Thyroid gland (tissue), 4 donors: Measurements from ENCODE around the gene RAI1. TPM values are rescaled to one million over a fixed set of nuclear protein-coding genes. Genes with fewer than 3 reads are reported as not detected.

Source experiments
- DNase-seq, 2 donors: peaks; one replicate each; pipeline ENCODE4 v3.0.0-alpha.2; 2019
- H3K27ac ChIP-seq, 3 donors: fragments of 200-600 bp; sonication (generic); 1 replicate in 2 of 3; 2 replicates in 1 of 3; pipeline ENCODE4 v1.5.1; 2016 to 2019; ENCODE audit warnings: mild to moderate bottlenecking in 1 of 3, moderate library complexity in 1 of 3
- H3K27me3 ChIP-seq: fragments of 200-600 bp; sonication (generic); one replicate; pipeline ENCODE4 v1.5.1; 2019
- H3K36me3 ChIP-seq, 2 donors: fragments of 200-600 bp; sonication (generic); one replicate each; pipeline ENCODE4 v1.5.1; 2016 to 2019
- H3K4me1 ChIP-seq, 2 donors: fragments of 200-600 bp; sonication (generic); one replicate each; pipeline ENCODE4 v1.5.1; 2017 to 2019
- H3K4me3 ChIP-seq, 3 donors: fragments of 200-600 bp; sonication (generic); replicated peaks in 1 of 3; 1 replicate in 2 of 3; 2 replicates in 1 of 3; pipeline ENCODE4 v1.5.1; 2016; ENCODE audit warnings: mild to moderate bottlenecking in 1 of 3
- H3K9me3 ChIP-seq: fragments of 200-600 bp; sonication (generic); one replicate; pipeline ENCODE4 v1.5.1; 2017
- POLR2A ChIP-seq, 2 donors: fragments of 450-650 bp; IDR thresholded peaks; one replicate each; pipeline ENCODE4 v1.6.1; 2017; ENCODE audit warnings: antibody characterized with exemption in 2 of 2, mild to moderate bottlenecking in 2 of 2, moderate library complexity in 1 of 2
- WGBS, 2 donors: methylation state at CpG; one replicate each; pipeline ENCODE4 v1.1.5; 2017; 5-methylcytosine and 5-hydroxymethylcytosine counted together
- intact Hi-C: fragments of 100-400 bp; cut with DNase I; formaldehyde crosslinking; loops from one replicate; pipeline ENCODE4 v1.15.1; 2023
- total RNA-seq, 4 donors: library from RNA; depleted of rRNA; stranded (reverse); fragments of >200 nt; gene quantifications; one replicate each; pipeline ENCODE4 v1.2.3, GENCODE V29; 2016
- TF ChIP-seq, protein P1 (sequence below), 6 experiments: fragments of 200-600 bp in 3 of 6; fragments of 450-650 bp in 3 of 6; sonication (generic) in 3 of 6; IDR thresholded peaks; one replicate each; pipeline ENCODE4 v1.5.1; 2016 to 2019; ENCODE audit warnings: antibody characterized with exemption in 6 of 6, mild to moderate bottlenecking in 2 of 6, inconsistent platforms in 1 of 6, moderate library complexity in 1 of 6

The RAI1 gene
- total RNA-seq, 4 donors from 2014 or later: 19.1 to 52.3 (median 34.1) TPM

DNA sequence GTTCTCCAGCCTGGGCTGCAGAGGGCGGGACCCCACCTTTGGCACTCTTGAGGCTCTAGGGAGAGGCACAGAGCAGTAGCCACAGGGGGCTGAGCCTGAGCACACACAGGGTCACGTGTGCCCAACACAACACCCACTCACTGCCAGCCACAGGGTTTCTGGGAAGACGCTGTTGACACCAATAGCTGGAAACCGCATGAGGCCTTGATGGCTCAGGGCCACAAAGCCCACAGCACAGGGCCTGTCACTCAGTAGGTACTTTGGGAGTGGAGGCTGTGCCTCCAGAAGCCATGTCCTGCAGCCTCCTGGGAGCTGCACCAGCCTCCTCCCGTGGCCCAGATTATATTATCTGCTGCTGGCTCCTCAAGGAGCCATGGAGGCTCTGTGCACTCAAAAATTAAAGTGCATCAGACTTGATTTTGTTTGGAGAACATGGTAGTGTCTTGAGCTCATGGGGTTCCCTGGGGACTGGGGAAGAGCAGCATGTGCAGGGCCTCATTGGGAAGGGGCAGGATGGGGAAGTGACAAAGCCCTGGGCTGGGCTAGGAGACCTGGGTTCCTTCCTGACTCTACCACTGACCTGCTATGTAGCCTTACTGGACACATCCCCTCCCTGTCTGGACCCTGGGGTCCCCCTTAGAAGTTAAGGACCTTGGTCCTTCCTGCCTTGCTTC is 168.0 kb downstream of the RAI1 start:
- 32 to 44% methylated on average over 4 of the region's 5 CpGs for WGBS, 2 donors
- Histone ChIP-seq H3K9me3 (no peaks in the 10 kb centered on the region), H3K36me3 (peaks cover 9 to 13% of the 10 kb centered on the region in 2 donors), H3K27me3 (no peaks in the 10 kb centered on the region), H3K4me3 (no peak overlapping the region), H3K4me1 (peaks cover 69 to 88% of the 10 kb centered on the region in 2 donors), H3K27ac (peak overlapping the region; percentile 42 to 99 (median 76))
- intact Hi-C loops: no loop called here
- TF ChIP-seq, protein P1, sequence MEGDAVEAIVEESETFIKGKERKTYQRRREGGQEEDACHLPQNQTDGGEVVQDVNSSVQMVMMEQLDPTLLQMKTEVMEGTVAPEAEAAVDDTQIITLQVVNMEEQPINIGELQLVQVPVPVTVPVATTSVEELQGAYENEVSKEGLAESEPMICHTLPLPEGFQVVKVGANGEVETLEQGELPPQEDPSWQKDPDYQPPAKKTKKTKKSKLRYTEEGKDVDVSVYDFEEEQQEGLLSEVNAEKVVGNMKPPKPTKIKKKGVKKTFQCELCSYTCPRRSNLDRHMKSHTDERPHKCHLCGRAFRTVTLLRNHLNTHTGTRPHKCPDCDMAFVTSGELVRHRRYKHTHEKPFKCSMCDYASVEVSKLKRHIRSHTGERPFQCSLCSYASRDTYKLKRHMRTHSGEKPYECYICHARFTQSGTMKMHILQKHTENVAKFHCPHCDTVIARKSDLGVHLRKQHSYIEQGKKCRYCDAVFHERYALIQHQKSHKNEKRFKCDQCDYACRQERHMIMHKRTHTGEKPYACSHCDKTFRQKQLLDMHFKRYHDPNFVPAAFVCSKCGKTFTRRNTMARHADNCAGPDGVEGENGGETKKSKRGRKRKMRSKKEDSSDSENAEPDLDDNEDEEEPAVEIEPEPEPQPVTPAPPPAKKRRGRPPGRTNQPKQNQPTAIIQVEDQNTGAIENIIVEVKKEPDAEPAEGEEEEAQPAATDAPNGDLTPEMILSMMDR (IDR thresholded peaks at IDR 0.05): no peak
- TF ChIP-seq POLR2A (IDR thresholded peaks at IDR 0.05): no peak
- peak; percentile 66 to 70 for DNase-seq

DNA sequence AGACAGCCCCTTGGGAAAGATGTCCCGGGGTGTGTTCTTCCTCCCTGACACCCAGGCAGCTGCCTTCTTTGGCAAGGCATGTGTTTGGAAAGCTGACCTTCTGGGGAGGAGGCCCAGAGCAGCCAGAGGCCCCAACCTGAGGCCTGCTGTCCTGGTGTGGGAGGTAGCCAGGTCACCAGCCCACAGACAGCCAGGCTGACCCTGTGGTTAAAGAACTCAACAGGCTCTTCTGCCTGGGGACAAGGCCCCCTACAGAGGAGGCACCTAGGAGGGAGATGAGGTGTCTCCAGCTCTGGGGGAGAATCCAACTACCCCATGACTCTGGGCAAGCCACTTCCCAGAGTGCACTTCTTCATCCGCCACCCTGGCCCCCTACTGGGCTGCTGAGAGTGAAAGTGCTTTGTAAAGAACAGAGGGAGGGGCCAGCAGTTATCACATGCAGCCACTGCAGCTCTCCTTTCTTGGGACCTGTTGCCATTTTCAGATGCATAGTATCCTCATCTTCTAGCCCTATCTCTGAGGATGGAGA is 168.7 kb downstream of the RAI1 start:
- no peak for TF ChIP-seq POLR2A (IDR thresholded peaks at IDR 0.05)
- TF ChIP-seq, protein P1 (IDR thresholded peaks at IDR 0.05): peak in 3 of 6 experiments; percentile 13 to 28 (median 13)
- WGBS, 2 donors: 60 to 66% methylated on average over 1 to 2 of the region's 2 CpGs
- peak overlapping the region; percentile 42 to 99 (median 76) for H3K27ac ChIP-seq
- no peaks in the 10 kb centered on the region for H3K27me3 ChIP-seq
- DNase-seq: peak; percentile 66 to 69
- intact Hi-C loops: loop anchor here (10.0 kb wide), 1 partner anchor 185 kb away; the partner anchor contains the start of genes ATPAF2 and GID4
- no peak overlapping the region for H3K4me3 ChIP-seq
- no peaks in the 10 kb centered on the region for H3K9me3 ChIP-seq
- H3K36me3 ChIP-seq: peaks cover 9 to 13% of the 10 kb centered on the region in 2 donors
- H3K4me1 ChIP-seq: peaks cover 65 to 89% of the 10 kb centered on the region in 2 donors

DNA sequence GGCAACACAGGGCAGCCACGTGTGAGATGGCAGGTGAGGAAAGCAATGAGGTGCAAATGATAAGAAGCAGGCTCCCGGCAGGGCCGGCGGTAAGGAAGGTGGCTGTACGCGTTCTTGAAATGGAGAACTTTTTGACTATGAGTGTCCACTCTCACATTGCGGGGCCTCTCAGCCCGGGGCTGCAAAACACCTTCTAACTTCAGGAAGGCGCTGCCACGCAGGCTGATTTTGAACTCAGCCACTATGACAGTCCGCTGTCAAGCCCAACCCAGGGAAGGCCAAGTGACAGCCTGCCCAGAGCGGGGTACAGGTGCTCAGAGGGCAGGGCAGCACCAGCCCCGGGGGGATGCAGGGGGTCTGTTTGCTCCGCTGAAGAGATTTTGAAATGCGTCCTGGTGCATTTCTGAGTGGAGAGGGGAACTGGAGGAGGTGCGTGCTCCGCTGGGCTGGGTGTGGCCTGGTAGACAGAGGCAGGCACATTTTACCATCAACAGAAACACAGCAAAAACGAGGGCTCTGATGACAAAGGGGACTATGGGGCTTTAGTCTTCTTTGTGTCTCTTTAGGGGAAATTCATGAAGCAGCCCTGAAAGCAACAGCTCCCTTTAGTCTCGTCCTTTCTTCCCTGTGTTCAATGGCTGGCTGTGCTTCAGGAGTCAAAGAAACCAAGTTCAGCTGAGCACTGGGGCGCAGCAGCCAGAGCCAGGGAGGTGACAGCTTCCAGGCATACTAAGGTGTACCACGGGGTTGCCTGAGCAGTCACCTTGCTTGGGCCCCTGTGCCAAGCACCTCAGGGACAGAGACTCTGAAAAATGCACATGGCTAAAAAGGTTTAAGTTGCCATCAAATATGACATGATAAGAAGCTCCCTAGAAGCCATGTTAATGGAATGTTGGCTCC is 170.1 kb downstream of the RAI1 start:
- peak; percentile 85 to 89 for DNase-seq
- 56% methylated on average over 17 to 21 of the region's 21 CpGs for WGBS, 2 donors
- peak in 1 of 2 donors; percentile 10 for TF ChIP-seq POLR2A (IDR thresholded peaks at IDR 0.05)
- TF ChIP-seq, protein P1 (IDR thresholded peaks at IDR 0.05): no peak
- Histone ChIP-seq H3K36me3 (peaks cover 9 to 12% of the 10 kb centered on the region in 2 donors), H3K4me1 (peaks cover 65 to 90% of the 10 kb centered on the region in 2 donors), H3K27me3 (no peaks in the 10 kb centered on the region), H3K9me3 (no peaks in the 10 kb centered on the region), H3K27ac (peak overlapping the region; percentile 70 to 99 (median 76)), H3K4me3 (no peak overlapping the region)
- intact Hi-C loops: loop anchor here (10.0 kb wide), 1 partner anchor 183 kb away; the partner anchor contains the start of genes ATPAF2 and GID4

DNA sequence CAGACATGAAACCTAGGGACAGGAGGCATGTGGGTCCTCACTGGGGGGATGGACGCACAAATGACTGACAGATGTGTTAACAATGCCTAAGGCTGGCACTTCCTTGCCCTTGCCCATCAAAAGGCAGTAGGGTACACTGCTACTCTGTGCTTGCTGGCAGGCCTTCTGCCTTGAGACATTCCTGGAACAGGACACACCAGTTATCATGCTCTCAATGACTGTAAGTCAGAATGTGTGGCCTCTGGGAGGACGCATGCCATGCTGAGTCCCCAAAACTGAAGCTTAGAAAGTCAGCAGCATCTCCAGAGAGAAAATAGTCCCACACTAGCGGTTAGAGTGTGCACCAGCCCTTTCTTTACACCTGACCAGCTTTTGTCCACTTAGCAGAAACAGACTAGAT is 171.7 kb downstream of the RAI1 start:
- 60 to 69% methylated on average over 3 of the region's 3 CpGs for WGBS, 2 donors
- intact Hi-C loops: loop anchor here (10.0 kb wide), 1 partner anchor 182 kb away; the partner anchor contains the start of genes ATPAF2 and GID4

More for the DNA sequence above, 171.7 kb downstream of the RAI1 start:
- peaks cover 72 to 92% of the 10 kb centered on the region in 2 donors for H3K4me1 ChIP-seq
- H3K9me3 ChIP-seq: no peaks in the 10 kb centered on the region
- H3K27ac ChIP-seq: peak overlapping the region; percentile 48 to 76 (median 67)
- no peaks in the 10 kb centered on the region for H3K36me3 ChIP-seq
- no peak overlapping the region for H3K4me3 ChIP-seq
- H3K27me3 ChIP-seq: no peaks in the 10 kb centered on the region
- DNase-seq: peak in 1 of 2 donors; percentile 36
- TF ChIP-seq, protein P1 (IDR thresholded peaks at IDR 0.05): peak in 1 of 6 experiments; percentile 17
- TF ChIP-seq POLR2A (IDR thresholded peaks at IDR 0.05): no peak
